A172 (cell line): ENCODE results near the gene LLGL1. TPM values are rescaled to one million over a fixed set of nuclear protein-coding genes. Genes with fewer than 3 reads are reported as not detected.

Experiments used
- DNase-seq: peaks from one replicate; pipeline ENCODE4 v3.0.0-alpha.2; 2015; ENCODE audit warnings: low spot score
- total RNA-seq: library from RNA; depleted of rRNA; stranded (reverse); fragments of >200 nt; shearing (Covaris generic); gene quantifications from 2 replicates; pipeline ENCODE4 v1.2.3, GENCODE V29; 2014

LLGL1 gene
- total RNA-seq, 1 experiment from 2014 or later: 47.2 TPM

GRCh38 chr17:18253187-18253884 lies 27.9 kb downstream of the LLGL1 start:
- DNase-seq: no peak

DNA sequence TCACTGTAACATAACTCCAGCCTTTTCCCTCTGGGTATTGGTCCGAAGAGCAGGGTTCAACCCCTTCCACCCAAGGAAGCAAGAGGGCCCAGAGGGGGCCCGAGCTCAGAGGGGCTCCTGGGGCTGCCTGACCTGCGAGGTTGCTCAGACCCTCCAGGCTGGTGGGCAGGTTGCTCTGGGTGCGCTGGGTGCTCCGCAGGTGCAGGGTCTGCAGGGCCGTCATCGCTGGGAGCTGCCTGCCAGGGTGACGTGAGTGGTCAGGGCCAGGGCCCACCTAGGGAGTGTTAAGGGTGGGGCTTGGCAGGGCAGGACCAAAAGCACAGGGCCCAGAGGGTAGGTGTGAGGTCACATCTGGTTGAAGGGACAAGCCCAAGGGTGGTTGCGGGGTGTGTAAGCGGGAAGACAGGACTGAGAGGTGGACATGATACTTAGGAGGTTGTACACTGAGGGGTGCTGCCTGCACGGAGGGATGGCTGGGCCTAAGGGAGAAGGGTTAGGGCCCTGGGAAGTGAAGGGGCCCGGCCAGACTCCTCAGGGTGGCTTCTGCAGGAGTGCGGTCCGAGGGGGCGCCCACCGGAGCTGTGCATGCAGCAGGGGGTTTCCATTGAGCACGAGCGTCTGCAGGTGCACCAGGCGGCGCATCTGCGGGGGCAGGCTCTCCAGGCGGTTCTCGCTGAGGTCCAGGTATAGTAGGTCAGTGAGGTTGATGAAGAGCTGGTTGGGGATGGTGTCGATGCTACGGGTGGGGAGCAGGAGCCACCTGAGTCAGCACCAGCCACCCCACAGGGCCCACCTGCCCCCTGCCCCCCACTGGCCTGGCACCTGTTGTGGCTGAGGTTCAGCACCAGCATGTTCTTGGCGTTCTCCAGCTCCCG lies 28.7 kb downstream of the LLGL1 start:
- DNase-seq: no peak

DNA sequence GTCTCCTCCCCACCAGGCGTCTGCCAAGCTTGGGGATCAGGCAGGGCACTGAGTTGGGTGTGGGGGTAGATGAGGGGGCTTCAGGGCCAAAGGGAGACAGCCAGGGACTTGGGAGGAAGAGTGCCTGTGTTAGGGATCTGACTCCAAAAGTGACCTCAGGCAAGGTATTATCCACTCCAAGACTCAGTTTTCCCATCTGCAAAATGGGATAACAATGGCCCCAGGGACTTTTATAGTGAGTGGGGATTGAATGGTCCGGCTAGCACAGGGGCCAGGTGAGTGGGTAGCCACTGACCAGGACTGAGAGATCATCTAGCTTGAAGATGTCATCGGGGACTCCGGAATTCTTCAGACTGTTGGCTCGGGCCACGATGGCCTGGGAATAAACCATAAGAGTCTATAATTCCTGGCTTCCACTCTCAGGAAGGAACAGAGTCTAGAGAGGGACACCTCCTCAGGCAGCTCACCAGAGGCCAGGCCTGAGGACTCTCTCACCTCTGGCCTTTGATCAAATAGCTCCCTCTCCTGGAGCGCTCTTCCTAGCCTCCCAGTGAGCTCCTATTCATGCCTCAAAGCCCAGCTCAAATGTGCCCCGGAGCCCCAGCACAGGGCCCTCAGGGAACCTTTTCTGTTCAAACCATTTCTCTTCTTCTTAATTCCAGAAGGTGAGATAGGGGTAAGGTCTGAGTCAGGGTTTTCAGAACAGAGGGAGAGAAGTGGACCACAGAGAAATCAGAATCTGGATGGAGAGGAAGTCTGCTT lies 29.6 kb downstream of the LLGL1 start:
- no peak for DNase-seq

DNA sequence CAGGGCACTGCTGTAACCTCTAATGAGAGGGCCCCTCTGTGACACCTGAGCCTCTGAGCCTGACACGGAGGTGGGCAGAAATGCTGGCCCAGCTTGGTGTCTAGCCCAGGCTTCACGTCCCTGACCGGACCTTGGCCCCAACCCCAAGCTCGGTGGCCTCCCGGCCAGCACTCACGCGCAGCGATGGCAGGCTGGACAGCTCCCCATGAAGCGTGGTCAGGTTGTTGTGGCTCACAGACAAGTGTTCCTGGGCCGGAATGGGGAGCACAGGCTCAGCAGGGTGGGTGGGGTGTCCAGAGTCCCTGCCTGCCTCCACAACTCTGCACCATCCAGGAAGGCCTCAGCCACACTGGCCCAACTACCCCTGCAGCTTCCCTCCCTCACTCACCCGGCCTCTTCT lies 30.9 kb downstream of the LLGL1 start:
- DNase-seq: no peak

DNA sequence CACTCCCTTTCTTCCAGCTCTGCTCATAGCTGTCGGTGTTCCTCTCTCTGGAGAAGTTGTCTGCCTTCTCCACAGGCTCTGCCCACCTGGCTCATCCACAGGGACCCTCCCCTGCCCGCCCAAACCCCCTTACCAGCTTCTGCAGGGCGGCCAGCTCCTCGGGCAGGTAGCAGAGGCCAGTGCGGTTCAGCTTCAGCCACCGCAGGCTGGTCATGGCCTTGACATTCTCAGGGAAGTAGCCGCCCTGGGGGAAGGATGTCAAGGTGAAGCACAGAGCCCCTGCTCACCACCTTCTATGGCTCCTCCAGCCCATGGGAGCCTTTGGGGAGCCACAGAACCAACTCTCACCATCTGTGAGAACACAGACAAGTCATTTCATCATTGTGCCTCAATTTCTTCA lies 31.3 kb downstream of the LLGL1 start:
- DNase-seq: no peak

DNA sequence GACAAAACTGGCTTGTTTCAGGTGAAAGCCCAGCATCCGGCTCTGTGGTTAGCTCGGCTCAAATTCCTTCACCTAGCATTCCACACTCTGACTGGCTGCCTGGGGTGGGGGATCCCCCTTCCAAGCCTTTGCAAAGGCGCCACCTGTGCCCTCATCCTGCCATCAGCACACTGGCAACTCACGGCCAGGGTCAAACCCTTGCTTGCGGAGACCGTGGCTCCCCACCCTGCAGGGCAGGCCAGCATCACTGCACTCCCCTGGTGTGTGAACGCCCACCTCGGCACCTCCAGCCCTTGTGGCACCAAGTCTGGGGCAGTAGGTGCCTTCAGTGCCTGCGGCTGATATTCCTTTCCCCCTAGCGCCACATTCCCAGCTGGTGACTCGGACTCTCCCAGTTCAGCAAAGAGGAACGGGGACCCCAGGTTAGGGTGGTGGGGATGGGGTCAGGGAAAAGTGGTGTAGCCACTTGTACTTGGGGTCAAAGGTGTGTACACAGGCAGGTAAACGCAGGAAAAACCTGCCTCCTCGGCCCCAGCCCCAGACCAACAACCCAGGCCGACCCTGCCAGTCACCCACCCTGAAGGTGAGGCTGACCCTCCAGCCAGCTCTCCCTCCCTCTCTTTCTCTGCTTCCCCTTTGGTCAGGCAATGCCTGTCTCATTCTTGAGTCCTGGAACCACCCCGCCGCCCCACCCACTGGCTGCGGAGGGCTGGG lies 32.0 kb downstream of the LLGL1 start:
- DNase-seq: peak; percentile 81

DNA sequence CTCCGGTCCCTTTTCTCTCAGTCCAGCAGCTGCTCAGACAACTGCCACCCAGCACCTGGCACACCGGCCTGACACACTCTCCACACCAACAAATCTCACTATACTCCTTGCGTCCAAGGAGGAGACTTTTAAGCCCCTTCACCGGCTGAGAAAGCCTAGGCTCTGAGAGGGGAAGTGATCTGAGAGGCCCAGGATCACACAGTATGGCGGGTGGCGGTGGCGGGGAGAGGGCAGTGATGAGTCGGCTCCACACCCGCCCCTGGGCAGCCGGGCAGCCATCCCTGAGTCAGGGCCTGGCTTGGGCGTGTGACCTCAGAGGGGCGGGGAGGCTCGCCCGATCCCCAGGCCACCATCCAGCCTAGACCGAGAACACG lies 32.5 kb downstream of the LLGL1 start:
- peak; percentile 82 for DNase-seq

DNA sequence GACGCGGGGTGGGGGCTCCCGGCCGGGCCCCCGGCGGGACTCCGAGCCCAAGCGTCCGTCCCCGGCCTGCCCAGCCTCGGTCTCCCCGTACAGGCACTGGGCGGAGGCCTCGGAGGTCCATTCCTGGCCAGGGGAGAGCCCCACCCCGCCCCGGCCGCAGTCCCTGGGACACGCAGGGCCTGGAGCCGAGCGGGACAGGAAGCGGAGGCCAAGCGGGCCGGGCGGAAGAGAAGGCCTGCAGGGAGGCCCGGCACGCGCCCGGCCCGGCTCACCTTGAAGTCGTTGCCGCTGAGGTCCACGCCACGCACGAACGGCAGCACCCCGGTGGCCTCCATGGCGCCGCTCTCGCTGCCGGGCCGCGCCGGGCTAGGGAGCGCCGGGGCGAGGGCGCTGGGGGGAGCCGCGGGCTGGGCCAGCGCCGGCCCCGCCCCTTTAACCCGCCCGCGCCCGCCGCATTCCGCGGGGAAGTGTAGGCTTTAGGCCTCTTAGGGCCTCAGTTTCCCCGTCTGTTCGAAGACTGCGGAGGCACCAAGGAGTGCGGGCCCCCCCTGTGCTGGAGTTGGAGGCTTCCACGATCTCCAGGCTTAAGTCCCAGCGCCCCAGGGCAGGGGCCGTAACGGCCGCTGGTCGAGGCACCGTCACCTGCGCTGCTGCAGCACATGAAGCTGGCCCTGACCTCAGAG lies 33.1 kb downstream of the LLGL1 start, which contains the start of gene FLII:
FLII (minus strand) TSS at position 383 of the 683 bp plus-strand sequence; CDS start at position 335, 48 bp downstream.
- DNase-seq: peak; percentile 25

DNA sequence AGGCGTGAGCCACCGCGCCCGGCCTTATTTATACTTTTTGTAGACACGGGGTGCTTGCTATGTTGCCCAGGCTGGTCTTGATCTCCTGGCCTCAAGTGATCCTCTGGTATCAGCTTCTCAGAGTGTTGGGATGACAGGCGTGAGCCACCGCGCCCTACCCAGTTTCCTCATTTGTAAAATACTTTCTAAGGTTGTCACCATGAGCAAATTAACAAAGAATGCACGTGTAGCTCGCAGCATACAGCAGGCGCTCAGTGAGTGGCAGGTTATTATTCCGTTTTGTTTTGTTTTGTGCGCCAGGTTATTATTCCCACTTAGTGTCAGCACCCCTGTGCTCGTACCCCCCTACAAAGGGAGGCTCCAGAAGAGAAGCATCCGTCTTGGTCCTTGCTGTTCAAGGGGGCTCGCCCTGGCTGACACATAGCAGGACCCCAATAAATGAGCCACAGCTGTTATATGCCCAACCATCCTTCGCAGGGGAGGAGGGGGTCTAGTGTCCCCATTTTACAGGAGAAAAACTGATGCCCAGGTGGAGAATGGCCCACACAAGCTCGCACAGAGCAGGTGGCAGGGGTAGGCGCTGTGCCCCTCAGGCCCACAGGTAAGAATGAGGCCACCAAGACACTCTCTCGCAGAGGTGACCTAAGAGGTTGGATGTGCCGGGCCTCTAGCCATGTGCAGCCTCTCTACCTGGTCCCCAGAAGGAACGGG lies 34.3 kb downstream of the LLGL1 start:
- DNase-seq: peak; percentile 77

DNA sequence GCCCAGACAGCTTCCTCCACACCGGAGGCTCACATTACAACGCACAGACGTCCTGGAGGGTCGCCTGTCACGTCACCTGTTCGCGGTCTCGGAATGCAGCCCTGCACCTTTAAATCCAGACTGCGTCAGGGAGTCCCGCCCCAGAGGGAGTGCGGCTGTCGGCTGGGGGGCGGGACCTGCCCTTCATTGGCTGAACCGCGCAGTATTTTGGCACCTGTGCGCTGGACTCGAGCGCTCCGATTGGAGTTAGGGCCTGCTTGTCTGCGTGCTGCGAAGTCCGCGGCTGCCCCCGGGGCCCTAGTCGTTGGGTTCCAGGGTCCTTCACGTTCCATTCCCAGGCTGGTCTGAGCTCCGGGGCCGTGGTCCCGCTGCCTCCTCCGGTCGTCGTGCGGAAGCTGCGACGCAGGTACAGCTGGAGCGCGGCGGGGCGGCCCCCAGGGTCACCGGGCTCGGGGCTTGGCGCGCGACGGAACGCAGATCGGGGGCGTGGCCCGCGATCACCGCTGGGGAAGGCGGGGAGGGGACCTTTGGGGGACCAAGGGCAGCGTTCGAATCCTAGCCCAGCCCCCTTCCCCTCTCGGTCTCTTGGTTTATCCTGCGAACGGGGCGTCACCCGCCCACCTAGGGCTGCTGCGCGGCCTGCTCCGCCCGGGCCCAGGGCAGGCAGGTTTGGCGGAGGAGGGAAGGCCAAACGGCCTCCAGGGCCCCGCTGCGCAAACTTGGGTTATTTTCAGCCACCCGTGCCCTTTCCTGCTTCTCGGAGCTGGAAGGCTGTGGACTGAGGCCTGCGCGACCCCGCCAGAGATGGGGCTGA lies 35.1 kb downstream of the LLGL1 start, which contains the start of gene MIEF2:
MIEF2 (plus strand) TSS at position 331 of the 814 bp plus-strand sequence. CDS start 2,059 bp downstream, outside the sequence.
- DNase-seq: peak; percentile 93

DNA sequence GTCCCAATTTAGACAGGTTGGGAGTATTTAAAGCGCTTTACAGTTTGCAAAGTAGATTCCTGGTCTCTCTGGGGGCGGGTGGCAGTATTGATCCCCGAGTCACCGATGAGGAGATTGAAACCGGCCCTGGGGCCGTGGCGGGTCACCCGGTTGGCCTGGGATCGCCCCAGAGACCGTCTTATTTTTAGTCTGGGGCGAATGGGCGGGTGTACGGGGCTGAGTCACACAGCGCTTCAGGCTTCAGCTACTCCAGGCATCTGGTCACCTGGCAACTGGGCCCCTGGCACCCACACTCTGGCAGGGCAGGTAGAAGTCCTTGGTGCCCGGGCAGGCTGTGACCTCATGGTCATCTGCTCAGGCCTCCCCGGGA lies 35.7 kb downstream of the LLGL1 start:
- peak; percentile 85 for DNase-seq

DNA sequence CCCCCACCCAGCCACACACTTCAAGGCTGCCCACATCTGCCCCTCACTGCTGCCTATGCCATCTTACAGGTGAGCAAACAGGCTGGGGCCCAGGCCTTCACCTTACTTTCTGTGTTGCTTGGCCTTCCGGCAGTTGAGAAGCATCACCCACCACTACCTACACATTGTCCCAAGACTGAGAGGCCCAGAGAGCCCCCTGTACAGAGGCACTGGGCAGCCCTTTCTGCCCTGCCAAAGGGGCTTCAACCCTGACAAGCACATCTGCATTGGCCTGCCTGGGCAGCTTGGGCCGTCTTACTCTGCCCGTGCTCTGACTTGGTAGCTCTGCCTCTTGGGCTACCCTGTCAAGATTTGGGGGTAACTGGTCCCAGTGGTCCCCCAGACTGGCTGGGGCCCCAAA lies 36.2 kb downstream of the LLGL1 start:
- no peak for DNase-seq

DNA sequence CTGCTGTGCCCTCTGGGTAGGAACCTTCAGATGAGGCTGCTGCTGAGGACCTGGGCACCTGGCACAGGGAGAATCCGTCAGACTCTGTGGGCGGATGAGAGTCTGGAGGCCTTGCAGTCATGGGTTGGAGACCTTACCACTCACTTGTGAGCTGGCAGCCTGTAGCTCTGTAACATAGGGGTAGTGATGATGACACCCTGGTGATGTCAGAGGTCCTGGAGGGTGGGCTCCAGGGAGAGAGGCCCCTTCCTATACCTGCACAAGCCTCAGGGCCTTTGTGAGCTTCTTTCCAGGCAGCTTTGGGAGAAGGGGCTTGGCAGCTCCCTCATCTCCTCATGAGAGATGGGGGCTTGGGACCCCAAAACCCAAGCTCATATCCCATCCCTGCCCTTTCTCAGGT lies 36.7 kb downstream of the LLGL1 start:
- no peak for DNase-seq

DNA sequence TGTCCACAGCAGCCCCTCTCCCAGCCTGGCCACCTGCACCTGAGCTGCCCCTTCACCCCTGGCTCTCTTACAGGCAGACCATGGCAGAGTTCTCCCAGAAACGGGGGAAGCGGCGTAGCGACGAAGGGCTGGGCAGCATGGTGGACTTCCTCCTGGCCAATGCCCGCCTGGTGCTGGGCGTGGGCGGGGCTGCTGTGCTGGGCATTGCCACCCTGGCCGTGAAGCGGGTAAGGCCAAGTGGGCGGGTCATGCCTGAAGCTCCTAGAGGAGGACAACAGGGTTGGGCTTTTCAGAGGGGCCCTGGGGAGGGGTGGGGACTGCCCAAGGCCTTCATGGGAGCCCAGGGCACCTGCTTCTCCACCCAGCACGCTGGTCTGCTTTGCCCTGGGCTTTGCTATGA lies 37.2 kb downstream of the LLGL1 start:
- no peak for DNase-seq

DNA sequence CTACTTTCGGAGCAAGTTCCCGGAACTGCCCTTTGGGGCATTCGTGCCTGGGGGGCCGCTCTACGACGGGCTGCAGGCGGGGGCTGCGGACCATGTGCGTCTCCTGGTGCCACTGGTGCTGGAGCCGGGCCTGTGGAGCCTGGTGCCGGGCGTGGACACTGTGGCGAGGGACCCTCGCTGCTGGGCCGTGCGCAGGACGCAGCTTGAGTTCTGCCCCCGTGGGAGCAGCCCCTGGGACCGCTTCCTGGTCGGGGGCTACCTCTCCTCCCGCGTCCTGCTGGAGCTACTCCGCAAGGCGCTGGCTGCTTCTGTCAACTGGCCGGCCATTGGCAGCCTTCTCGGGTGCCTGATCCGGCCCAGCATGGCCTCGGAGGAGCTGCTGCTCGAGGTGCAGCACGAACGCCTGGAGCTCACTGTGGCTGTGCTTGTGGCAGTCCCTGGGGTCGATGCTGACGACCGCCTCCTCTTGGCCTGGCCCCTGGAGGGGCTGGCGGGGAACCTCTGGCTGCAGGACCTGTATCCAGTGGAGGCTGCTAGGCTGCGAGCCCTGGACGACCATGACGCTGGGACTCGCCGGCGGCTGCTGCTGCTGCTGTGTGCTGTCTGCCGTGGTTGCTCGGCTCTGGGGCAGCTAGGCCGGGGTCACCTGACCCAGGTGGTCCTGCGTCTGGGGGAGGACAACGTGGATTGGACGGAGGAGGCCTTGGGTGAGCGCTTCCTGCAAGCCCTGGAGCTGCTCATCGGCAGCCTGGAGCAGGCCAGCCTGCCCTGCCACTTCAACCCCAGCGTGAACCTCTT lies 38.6 kb downstream of the LLGL1 start:
- no peak for DNase-seq

DNA sequence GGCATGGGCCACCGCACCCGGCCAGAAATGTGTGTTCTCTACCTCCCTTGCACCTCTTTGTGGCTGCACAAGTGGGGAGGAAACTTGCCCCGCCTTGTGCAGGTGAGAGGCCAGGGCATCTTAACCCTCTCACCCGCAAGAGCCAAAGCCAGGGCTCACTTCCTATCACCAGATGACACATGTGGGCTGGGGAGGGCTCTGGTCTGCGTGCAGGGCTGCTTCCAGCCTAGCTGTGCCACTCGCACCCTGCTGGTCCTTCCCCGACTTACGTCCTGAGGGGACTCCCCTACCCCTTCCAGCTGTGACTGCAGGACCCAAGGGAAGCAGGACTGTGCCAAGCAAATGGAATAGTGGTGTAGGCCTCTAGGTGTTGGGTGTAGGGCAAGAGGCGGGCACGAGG lies 41.9 kb downstream of the LLGL1 start:
- no peak for DNase-seq

DNA sequence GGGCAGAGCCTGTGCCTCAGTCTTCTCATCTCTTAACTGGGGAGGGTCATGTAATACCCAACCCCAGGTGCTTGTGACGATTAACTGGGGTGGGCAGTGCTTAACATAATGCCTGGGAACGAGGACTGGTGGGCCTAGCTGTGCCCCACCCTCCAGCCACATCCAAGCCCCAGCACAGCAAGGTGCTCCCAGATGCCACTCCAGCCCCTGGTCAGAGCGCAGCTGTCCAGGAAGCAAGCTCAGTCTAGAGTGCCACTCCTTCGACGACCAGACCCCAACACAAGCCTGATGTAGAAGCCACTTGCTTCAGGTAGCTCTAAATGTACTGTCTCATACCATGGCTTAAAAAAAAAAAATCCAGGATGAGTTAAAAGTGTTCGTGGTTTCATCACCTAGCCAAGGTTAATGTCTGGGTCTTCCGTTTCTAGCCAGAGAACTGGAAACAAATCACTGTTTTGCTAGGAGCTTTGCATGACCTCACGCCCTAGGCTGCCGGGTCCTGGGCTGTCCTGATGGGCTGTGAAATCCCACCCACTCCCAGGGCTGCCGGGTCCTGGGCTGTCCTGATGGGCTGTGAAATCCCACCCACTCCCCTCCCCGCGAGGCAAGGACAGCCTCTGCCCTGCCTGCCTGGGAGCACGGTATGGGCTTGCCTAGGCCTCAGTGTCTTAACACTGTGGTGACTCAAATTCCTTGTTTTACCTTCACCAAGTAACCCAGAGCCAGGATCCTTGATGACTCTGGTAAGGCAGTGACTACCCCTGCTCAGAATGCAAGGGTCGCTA lies 42.7 kb downstream of the LLGL1 start:
- no peak for DNase-seq
